ENCODE results near the gene SMCO2.

Gene SMCO2

DNA sequence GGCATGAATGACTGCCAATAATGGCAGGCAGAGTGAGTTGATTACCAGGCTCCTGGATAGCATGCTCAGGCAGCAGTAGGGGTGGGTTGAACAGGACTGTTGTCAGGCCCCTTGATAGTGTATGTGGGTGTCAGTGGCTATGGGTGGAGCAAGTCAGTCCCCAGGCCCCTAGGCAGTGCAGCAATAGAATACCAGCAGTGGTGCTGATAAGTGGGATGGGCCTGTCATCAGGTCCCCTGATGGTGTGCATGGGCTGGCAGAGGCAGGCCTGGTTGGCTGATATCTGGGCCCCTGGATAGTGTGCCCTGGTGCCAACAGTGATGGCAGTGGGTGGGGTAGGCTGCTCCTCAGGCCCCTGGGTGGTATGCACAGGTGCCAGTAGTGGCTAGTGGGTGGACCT is 32.4 kb downstream of the SMCO2 start:
- no peak overlapping the region for H3K9ac ChIP-seq (ENCODE audit: insufficient read length, low read depth)
- no peaks in the 10 kb centered on the region for H3K36me3 ChIP-seq (ENCODE audit: insufficient read depth, insufficient read length, low read length)
- peaks cover 51% of the 10 kb centered on the region for H3K9me3 ChIP-seq (ENCODE audit: insufficient read depth, low read length)
- no peaks in the 10 kb centered on the region for H3K4me1 ChIP-seq (ENCODE audit: insufficient read depth, insufficient read length)
- no peaks in the 10 kb centered on the region for H3K27me3 ChIP-seq (ENCODE audit: insufficient read depth, insufficient read length)
- H3K4me3 ChIP-seq (ENCODE audit: insufficient read length, low read depth) = no peak overlapping the region
- DNase-seq (ENCODE audit: low read depth, low spot score) = no peak
- TF ChIP-seq ZNF274 (IDR thresholded peaks at IDR 0.05; ENCODE audit: low read depth, low read length) = no peak
- no peak for TF ChIP-seq YY1 (IDR thresholded peaks at IDR 0.05; ENCODE audit: insufficient read depth, insufficient read length)
- no peak for TF ChIP-seq SUZ12 (IDR thresholded peaks at IDR 0.05; ENCODE audit: extremely low read depth, insufficient read depth, insufficient read length)

DNA sequence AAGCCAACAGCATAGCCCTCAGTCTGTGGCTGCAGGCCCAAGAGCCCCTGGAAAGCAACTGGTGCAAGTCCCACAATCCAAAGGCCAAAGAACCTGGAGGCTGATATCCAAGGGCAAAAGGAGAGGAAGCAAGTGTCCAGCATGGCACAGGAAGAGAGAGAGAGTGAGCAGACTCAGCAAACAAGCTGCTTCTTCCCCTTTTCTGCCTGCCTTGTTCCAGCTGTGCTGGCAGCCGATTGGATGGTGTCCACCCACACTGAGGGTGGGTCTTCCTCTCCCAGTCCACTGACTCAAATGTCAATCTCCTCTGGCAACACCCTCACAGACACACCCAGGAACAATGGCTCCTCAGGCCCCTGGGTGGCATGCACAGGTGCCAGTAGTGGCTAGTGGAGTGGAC is 33.5 kb downstream of the SMCO2 start:
- Histone ChIP-seq H3K4me1 (ENCODE audit: insufficient read depth, insufficient read length) (no peaks in the 10 kb centered on the region), H3K9ac (ENCODE audit: insufficient read length, low read depth) (no peak overlapping the region), H3K9me3 (ENCODE audit: insufficient read depth, low read length) (peaks cover 47% of the 10 kb centered on the region), H3K27me3 (ENCODE audit: insufficient read depth, insufficient read length) (no peaks in the 10 kb centered on the region), H3K36me3 (ENCODE audit: insufficient read depth, insufficient read length, low read length) (no peaks in the 10 kb centered on the region), H3K4me3 (ENCODE audit: insufficient read length, low read depth) (no peak overlapping the region)
- DNase-seq (ENCODE audit: low read depth, low spot score) = no peak
- TF ChIP-seq ZNF274 (IDR thresholded peaks at IDR 0.05; ENCODE audit: low read depth, low read length) (no peak), YY1 (IDR thresholded peaks at IDR 0.05; ENCODE audit: insufficient read depth, insufficient read length) (no peak), SUZ12 (IDR thresholded peaks at IDR 0.05; ENCODE audit: extremely low read depth, insufficient read depth, insufficient read length) (no peak)

DNA sequence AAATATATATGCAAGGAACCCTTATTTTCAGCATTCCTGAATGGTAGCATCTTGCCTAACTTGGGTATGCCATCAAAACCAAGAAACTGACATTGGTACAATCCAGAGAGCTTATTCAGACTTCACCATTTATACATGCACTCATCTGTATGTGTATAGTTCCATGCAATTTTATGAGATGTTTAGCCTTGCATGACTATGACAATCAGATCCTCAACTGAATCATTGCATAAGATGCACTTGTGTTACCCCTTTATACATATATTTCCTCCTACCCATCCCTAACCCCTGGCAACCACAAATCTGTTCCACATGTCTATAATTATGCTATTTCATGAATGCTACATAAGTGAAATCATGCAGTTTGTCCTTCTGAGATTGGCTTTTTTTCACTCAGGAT is 40.4 kb downstream of the SMCO2 start:
- H3K36me3 ChIP-seq (ENCODE audit: insufficient read depth, insufficient read length, low read length) = no peaks in the 10 kb centered on the region
- no peaks in the 10 kb centered on the region for H3K4me1 ChIP-seq (ENCODE audit: insufficient read depth, insufficient read length)
- no peak for TF ChIP-seq ZNF274 (IDR thresholded peaks at IDR 0.05; ENCODE audit: low read depth, low read length)
- TF ChIP-seq SUZ12 (IDR thresholded peaks at IDR 0.05; ENCODE audit: extremely low read depth, insufficient read depth, insufficient read length) = no peak
- TF ChIP-seq YY1 (IDR thresholded peaks at IDR 0.05; ENCODE audit: insufficient read depth, insufficient read length) = no peak
- H3K9me3 ChIP-seq (ENCODE audit: insufficient read depth, low read length) = no peaks in the 10 kb centered on the region
- H3K4me3 ChIP-seq (ENCODE audit: insufficient read length, low read depth) = no peak overlapping the region
- H3K9ac ChIP-seq (ENCODE audit: insufficient read length, low read depth) = no peak overlapping the region
- no peaks in the 10 kb centered on the region for H3K27me3 ChIP-seq (ENCODE audit: insufficient read depth, insufficient read length)
- no peak for DNase-seq (ENCODE audit: low read depth, low spot score)

DNA sequence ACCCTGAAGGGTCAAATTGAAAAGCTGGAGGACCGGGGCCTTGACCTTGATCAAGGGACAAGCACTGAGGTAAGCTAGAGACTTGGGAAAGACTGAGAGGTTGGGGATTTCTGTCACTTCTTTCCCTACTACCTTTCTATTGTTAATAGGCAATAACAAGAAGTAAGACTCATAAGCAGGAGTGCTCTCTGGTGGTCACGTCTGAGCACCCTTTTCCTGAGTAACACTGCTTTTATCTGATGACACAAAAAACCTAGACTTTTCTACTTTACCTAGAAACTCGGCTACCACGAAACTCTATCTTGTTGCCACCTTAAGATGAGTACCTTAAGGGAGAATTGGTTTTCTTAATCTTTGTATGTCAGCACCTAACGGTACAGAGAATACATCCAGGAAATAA is 41.9 kb downstream of the SMCO2 start:
- Histone ChIP-seq H3K9me3 (ENCODE audit: insufficient read depth, low read length) (no peaks in the 10 kb centered on the region), H3K4me3 (ENCODE audit: insufficient read length, low read depth) (no peak overlapping the region), H3K36me3 (ENCODE audit: insufficient read depth, insufficient read length, low read length) (no peaks in the 10 kb centered on the region), H3K4me1 (ENCODE audit: insufficient read depth, insufficient read length) (no peaks in the 10 kb centered on the region), H3K27me3 (ENCODE audit: insufficient read depth, insufficient read length) (no peaks in the 10 kb centered on the region), H3K9ac (ENCODE audit: insufficient read length, low read depth) (no peak overlapping the region)
- no peak for DNase-seq (ENCODE audit: low read depth, low spot score)
- TF ChIP-seq SUZ12 (IDR thresholded peaks at IDR 0.05; ENCODE audit: extremely low read depth, insufficient read depth, insufficient read length) (no peak), YY1 (IDR thresholded peaks at IDR 0.05; ENCODE audit: insufficient read depth, insufficient read length) (no peak), ZNF274 (IDR thresholded peaks at IDR 0.05; ENCODE audit: low read depth, low read length) (no peak)

DNA sequence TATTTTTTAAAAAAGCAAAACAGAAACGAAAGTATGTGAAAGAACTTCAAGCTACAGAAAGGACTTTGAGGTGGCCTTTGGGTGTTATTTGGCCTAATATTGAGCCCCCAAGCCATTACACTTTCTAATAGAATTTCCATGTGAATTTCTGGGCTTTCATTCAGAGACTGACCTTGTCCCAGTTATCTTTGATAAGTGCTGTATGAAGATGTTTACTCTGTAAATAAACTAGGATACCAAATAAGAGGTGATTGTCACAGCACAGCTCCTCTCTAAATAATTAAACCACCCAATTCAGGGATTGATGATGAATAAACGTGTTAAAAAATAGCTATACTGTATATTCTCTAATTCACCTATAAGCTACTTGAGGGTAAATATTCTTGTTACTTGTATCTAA is 44.7 kb downstream of the SMCO2 start:
- Histone ChIP-seq H3K9ac (ENCODE audit: insufficient read length, low read depth) (no peak overlapping the region), H3K27me3 (ENCODE audit: insufficient read depth, insufficient read length) (no peaks in the 10 kb centered on the region), H3K4me1 (ENCODE audit: insufficient read depth, insufficient read length) (no peaks in the 10 kb centered on the region), H3K4me3 (ENCODE audit: insufficient read length, low read depth) (no peak overlapping the region), H3K9me3 (ENCODE audit: insufficient read depth, low read length) (no peaks in the 10 kb centered on the region), H3K36me3 (ENCODE audit: insufficient read depth, insufficient read length, low read length) (no peaks in the 10 kb centered on the region)
- TF ChIP-seq ZNF274 (IDR thresholded peaks at IDR 0.05; ENCODE audit: low read depth, low read length) (no peak), SUZ12 (IDR thresholded peaks at IDR 0.05; ENCODE audit: extremely low read depth, insufficient read depth, insufficient read length) (no peak), YY1 (IDR thresholded peaks at IDR 0.05; ENCODE audit: insufficient read depth, insufficient read length) (no peak)
- no peak for DNase-seq (ENCODE audit: low read depth, low spot score)

DNA sequence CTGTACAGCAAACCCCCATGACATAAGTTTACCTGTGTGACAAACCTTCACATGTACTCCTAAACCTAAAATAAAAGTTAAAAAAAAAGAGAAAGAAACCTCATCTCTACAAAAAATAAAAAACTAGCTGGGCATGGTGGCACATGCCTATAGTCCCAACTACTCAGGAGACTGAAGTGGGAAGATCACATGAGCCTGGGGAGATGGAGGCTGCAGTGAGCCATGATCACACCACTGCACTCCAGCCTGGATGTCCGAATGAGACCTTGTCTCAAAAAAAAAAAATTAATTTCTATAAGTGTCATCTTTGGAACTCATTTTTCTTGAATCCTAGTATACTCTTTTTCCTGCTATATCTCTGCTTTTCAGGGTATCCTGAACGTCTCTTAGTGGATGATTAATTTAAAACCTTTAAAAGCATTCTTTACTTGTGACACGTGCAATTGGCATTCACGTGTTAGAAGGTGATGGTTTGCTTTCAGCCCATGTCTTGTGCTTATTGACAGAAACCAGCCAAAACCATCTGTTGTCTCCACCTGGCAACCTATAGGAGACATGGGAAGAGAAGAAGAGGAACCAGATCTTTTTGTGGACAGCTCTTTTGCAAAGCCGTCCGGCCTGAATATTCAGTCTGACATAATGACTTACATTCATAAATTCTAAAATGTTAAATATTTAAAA is 46.9 kb downstream of the SMCO2 start:
- Histone ChIP-seq H3K4me1 (ENCODE audit: insufficient read depth, insufficient read length) (no peaks in the 10 kb centered on the region), H3K4me3 (ENCODE audit: insufficient read length, low read depth) (no peak overlapping the region), H3K9me3 (ENCODE audit: insufficient read depth, low read length) (no peaks in the 10 kb centered on the region), H3K27me3 (ENCODE audit: insufficient read depth, insufficient read length) (no peaks in the 10 kb centered on the region), H3K36me3 (ENCODE audit: insufficient read depth, insufficient read length, low read length) (no peaks in the 10 kb centered on the region), H3K9ac (ENCODE audit: insufficient read length, low read depth) (no peak overlapping the region)
- TF ChIP-seq YY1 (IDR thresholded peaks at IDR 0.05; ENCODE audit: insufficient read depth, insufficient read length) = no peak
- TF ChIP-seq ZNF274 (IDR thresholded peaks at IDR 0.05; ENCODE audit: low read depth, low read length) = no peak
- no peak for TF ChIP-seq SUZ12 (IDR thresholded peaks at IDR 0.05; ENCODE audit: extremely low read depth, insufficient read depth, insufficient read length)
- no peak for DNase-seq (ENCODE audit: low read depth, low spot score)

DNA sequence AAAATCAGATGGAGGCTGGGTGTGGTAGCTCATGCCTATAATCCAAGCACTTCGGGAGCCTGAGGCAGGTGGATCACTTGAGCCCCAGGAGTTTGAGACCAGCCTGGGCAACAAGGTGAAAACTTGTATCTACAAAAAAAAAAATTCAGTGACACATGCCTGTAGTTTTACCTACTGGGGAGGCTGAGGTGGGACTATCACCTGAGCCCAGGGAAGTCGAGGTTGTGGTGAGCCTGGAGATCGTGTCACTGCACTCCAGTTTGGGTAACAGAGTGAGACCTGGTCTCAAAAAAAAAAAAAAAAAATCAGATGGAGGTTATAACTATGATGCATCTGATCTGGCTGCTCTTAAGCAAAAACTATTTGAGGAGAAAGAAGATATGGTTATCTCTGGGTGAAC is 50.9 kb downstream of the SMCO2 start:
- no peaks in the 10 kb centered on the region for H3K27me3 ChIP-seq (ENCODE audit: insufficient read depth, insufficient read length)
- no peaks in the 10 kb centered on the region for H3K9me3 ChIP-seq (ENCODE audit: insufficient read depth, low read length)
- no peaks in the 10 kb centered on the region for H3K36me3 ChIP-seq (ENCODE audit: insufficient read depth, insufficient read length, low read length)
- TF ChIP-seq SUZ12 (IDR thresholded peaks at IDR 0.05; ENCODE audit: extremely low read depth, insufficient read depth, insufficient read length) (no peak), ZNF274 (IDR thresholded peaks at IDR 0.05; ENCODE audit: low read depth, low read length) (no peak), YY1 (IDR thresholded peaks at IDR 0.05; ENCODE audit: insufficient read depth, insufficient read length) (no peak)
- H3K9ac ChIP-seq (ENCODE audit: insufficient read length, low read depth) = no peak overlapping the region
- no peak overlapping the region for H3K4me3 ChIP-seq (ENCODE audit: insufficient read length, low read depth)
- no peaks in the 10 kb centered on the region for H3K4me1 ChIP-seq (ENCODE audit: insufficient read depth, insufficient read length)
- no peak for DNase-seq (ENCODE audit: low read depth, low spot score)
